Colon (tissue), 2 donors: Measurements from ENCODE around the gene HSPA1L.
"Not testable (repeated sequence)": the region's sequence is repeated elsewhere in the genome, so short reads cannot be mapped to it uniquely, and the experiment has no call there.

Experiments used
- FAIRE-seq: peaks from 2 replicates; lab custom pipeline; 2012; peaks lifted over from hg19 to GRCh38; lab: Jason Lieb, UNC
- donor health status: control.
- donor health status: control.

Gene HSPA1L

GRCh38 chr6:31815025-31815838 lies at the start of gene HSPA1L, which contains the start of gene HSPA1A:
HSPA1L (minus strand) TSS chr6:31815283; CDS start chr6:31811972, 3,311 bp downstream.
HSPA1A (plus strand) TSS chr6:31815543; CDS start chr6:31815757, 214 bp downstream.
- no peak for FAIRE-seq

GRCh38 chr6:31864818-31865204 lies 49.7 kb upstream of the HSPA1L start:
- FAIRE-seq, result no peak

- not testable (repeated sequence) for FAIRE-seq
Observed at GRCh38 chr6:31864123-31864562, 49.1 kb upstream of the HSPA1L start.

- FAIRE-seq, result peak; percentile 93
Observed at GRCh38 chr6:31862344-31863235, 47.5 kb upstream of the HSPA1L start, which contains the start of gene NEU1. NEU1 (minus strand) TSS chr6:31862821; CDS start chr6:31862776, 45 bp downstream.

- no peak for FAIRE-seq
Observed at GRCh38 chr6:31861919-31862343, 46.8 kb upstream of the HSPA1L start.

- FAIRE-seq, result no peak
Observed at GRCh38 chr6:31861150-31861549, 46.1 kb upstream of the HSPA1L start.

GRCh38 chr6:31860349-31860748 lies 45.3 kb upstream of the HSPA1L start:
- FAIRE-seq, result no peak

- no peak for FAIRE-seq
Observed at GRCh38 chr6:31859923-31860322, 44.8 kb upstream of the HSPA1L start.

GRCh38 chr6:31858707-31859106 lies 43.6 kb upstream of the HSPA1L start:
- FAIRE-seq, result no peak

GRCh38 chr6:31857774-31858173 lies 42.7 kb upstream of the HSPA1L start:
- not testable (repeated sequence) for FAIRE-seq

- not testable (repeated sequence) for FAIRE-seq
Observed at GRCh38 chr6:31851980-31852718, 37.1 kb upstream of the HSPA1L start.

- no peak for FAIRE-seq
Observed at GRCh38 chr6:31851485-31851832, 36.4 kb upstream of the HSPA1L start.

GRCh38 chr6:31850765-31851484 lies 35.8 kb upstream of the HSPA1L start:
- FAIRE-seq, result no peak

- FAIRE-seq, result no peak
Observed at GRCh38 chr6:31847276-31847978, 32.3 kb upstream of the HSPA1L start.

GRCh38 chr6:31844507-31844906 lies 29.4 kb upstream of the HSPA1L start:
- no peak for FAIRE-seq

GRCh38 chr6:31842053-31842452 lies 27.0 kb upstream of the HSPA1L start:
- FAIRE-seq, result no peak

- FAIRE-seq, result not testable (repeated sequence)
Observed at GRCh38 chr6:31839779-31840126, 24.7 kb upstream of the HSPA1L start.

GRCh38 chr6:31838968-31839367 lies 23.9 kb upstream of the HSPA1L start:
- no peak for FAIRE-seq

GRCh38 chr6:31838114-31838553 lies 23.1 kb upstream of the HSPA1L start:
- FAIRE-seq, result not testable (repeated sequence)

- FAIRE-seq, result no peak
Observed at GRCh38 chr6:31837369-31838113, 22.5 kb upstream of the HSPA1L start.
